ENCODE measurements around the gene NUP205.

Gene NUP205, protein sequence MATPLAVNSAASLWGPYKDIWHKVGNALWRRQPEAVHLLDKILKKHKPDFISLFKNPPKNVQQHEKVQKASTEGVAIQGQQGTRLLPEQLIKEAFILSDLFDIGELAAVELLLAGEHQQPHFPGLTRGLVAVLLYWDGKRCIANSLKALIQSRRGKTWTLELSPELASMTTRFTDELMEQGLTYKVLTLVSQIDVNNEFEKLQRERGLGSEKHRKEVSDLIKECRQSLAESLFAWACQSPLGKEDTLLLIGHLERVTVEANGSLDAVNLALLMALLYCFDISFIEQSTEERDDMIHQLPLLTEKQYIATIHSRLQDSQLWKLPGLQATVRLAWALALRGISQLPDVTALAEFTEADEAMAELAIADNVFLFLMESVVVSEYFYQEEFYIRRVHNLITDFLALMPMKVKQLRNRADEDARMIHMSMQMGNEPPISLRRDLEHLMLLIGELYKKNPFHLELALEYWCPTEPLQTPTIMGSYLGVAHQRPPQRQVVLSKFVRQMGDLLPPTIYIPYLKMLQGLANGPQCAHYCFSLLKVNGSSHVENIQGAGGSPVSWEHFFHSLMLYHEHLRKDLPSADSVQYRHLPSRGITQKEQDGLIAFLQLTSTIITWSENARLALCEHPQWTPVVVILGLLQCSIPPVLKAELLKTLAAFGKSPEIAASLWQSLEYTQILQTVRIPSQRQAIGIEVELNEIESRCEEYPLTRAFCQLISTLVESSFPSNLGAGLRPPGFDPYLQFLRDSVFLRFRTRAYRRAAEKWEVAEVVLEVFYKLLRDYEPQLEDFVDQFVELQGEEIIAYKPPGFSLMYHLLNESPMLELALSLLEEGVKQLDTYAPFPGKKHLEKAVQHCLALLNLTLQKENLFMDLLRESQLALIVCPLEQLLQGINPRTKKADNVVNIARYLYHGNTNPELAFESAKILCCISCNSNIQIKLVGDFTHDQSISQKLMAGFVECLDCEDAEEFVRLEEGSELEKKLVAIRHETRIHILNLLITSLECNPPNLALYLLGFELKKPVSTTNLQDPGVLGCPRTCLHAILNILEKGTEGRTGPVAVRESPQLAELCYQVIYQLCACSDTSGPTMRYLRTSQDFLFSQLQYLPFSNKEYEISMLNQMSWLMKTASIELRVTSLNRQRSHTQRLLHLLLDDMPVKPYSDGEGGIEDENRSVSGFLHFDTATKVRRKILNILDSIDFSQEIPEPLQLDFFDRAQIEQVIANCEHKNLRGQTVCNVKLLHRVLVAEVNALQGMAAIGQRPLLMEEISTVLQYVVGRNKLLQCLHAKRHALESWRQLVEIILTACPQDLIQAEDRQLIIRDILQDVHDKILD (N-terminal part only)

DNA sequence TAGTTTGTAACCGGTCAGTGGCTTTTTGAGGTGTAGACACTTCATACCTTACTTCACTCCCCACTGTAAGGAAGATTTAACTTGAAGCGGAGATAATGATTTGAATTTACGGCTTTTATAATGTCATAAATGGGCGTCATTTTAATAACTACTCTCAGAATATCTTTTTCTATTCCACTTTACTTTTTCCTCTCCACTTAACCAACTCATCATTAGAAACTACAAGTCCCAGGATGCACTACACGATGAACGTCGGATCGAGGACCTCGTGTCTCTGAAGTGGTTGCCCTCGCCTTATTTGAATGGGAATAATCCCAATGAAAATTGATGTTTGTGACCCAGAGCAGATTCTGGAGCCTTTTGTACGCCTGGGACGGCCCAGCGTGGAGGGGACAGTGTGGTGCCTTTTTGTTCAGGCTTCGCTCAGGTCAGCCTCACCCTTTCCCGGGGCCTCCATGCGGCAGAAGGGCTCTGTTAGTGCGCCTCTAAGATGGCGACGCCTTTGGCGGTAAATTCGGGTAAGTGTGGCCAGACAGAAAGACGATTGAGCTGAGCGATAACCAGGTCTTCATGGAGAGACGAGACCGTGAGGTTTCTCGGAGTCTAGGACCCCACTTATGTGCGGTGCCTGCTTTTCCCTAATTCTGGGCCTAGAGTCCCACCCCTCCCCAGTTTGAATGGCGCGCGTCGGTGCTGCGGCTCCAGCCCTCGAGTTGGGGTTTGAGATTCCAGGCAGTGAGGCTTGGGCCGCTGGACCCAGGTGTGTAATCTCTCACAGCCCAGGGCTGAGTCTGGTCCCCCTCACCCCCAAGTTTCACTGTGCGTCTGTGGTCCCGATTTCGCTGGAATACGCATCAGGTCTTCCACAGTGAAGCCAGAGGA, at the start of gene NUP205:
Gene NUP205 (plus strand): TSS at position 463 of the 882 bp plus-strand sequence. CDS start 28 bp downstream, at position 491.
- Histone ChIP-seq H3K9me3 (ENCODE audit: control insufficient read depth, low read length) (no peaks in the 10 kb centered on the region), H3K27me3 (ENCODE audit: control insufficient read depth, insufficient read depth, low read length) (no peaks in the 10 kb centered on the region), H3K36me3 (ENCODE audit: control insufficient read depth, insufficient read depth, low read length) (no peaks in the 10 kb centered on the region), H3K4me1 (ENCODE audit: control insufficient read depth, insufficient read depth, low read length) (no peaks in the 10 kb centered on the region), H3K4me3 (ENCODE audit: low read length) (peak within 1 kb of the TSS; percentile 75), H3K9ac (ENCODE audit: low read length) (peak within 1 kb of the TSS; percentile 87)

DNA sequence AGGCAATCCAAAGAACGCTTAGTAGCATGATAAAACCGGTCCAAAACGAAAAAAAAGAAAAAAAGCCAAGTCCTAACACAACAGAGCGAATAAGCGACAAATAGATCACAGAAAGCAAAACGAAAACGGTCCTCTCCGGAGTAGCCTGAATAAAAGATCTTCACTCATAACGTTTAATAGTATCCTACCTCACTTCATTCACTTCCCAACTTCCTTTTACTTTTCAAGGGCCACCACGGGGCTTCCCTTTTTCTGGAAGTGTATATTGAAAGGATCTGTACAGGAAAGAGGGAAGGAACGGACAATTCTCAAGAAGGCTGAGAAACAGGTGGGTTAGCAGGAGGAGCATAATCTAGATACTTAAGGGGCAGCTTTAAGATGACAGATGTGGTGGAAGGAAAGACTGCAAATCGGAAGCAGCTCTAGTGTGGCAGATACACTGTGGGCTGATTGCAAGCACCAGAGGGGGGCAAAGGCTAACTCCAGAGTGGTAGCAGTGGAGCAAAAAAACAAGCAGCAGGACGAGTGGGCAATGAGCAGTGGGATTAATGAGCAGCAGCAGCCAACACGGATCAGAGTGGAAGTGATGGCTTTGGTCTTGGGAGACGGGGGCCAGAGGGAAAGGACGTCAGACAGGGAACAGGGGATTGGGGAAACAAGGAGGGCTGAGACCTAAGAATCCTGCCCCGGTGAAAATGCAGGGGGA, 48.7 kb upstream of the NUP205 start:
- Histone ChIP-seq H3K4me1 (ENCODE audit: control insufficient read depth, insufficient read depth, low read length) (peaks cover 8% of the 10 kb centered on the region), H3K36me3 (ENCODE audit: control insufficient read depth, insufficient read depth, low read length) (no peaks in the 10 kb centered on the region), H3K9ac (ENCODE audit: low read length) (peak overlapping the region; percentile 98), H3K4me3 (ENCODE audit: low read length) (peak overlapping the region; percentile 90), H3K9me3 (ENCODE audit: control insufficient read depth, low read length) (no peaks in the 10 kb centered on the region), H3K27me3 (ENCODE audit: control insufficient read depth, insufficient read depth, low read length) (no peaks in the 10 kb centered on the region)

DNA sequence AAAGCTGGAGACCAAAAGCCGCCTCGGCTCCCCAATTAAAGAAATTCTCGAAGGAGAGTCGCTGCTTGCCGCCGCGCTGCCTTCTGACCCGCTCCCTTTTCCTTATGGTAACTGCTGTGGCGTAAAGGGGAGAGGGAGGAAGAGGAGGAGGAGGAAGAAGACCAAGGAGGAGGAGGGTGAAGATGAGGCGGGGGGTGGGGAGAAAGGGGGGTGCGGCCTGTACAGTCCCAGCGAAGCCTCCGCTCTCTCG, 48.2 kb upstream of the NUP205 start:
- Histone ChIP-seq H3K4me1 (ENCODE audit: control insufficient read depth, insufficient read depth, low read length) (peaks cover 8% of the 10 kb centered on the region), H3K36me3 (ENCODE audit: control insufficient read depth, insufficient read depth, low read length) (no peaks in the 10 kb centered on the region), H3K9ac (ENCODE audit: low read length) (peak overlapping the region; percentile 98), H3K4me3 (ENCODE audit: low read length) (peak overlapping the region; percentile 90), H3K9me3 (ENCODE audit: control insufficient read depth, low read length) (no peaks in the 10 kb centered on the region), H3K27me3 (ENCODE audit: control insufficient read depth, insufficient read depth, low read length) (no peaks in the 10 kb centered on the region)

DNA sequence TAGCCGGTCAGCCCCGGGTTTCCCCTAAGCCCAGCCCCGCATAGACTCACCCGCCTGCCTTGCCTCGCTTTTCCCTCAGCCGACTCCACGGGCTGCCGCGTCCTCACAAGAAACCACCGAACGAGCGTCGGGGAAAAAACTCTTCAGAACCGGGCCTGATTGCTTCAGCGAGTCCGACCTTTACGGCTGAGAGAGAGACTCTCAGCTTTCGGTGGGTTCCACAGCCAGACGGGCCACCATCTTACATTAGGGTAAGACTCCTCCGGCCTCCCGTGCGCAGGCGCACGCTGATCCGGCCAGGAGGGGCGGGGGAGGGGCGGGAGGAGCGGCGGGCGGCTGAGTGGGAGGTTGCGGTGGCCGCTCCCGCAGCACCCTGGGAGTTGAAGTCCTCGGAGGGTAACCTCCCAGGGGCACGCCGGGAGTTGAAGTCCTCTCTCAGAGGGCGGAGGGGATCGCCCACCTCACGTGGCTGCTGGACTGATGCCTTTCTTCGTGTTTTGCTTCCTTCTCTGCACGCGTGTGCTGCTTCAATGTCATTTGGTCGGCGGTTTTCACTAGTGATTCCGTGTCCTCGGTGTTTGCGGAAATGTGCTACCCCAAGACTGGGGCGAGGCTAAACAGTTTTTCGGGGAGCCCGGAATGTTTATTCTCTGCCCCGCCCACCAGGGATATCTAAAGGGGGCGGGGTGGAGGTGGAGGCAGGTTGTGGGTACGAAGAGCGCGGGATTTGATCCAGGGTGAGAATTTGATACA, 47.7 kb upstream of the NUP205 start, which contains the start of gene CNOT4:
Gene CNOT4 (minus strand): TSS at position 264 of the 753 bp plus-strand sequence. CDS start 71,771 bp downstream, outside the sequence.
- Histone ChIP-seq H3K4me3 (ENCODE audit: low read length) (peak within 1 kb of the TSS; percentile 90), H3K9ac (ENCODE audit: low read length) (peak within 1 kb of the TSS; percentile 98), H3K27me3 (ENCODE audit: control insufficient read depth, insufficient read depth, low read length) (no peaks in the 10 kb centered on the region), H3K4me1 (ENCODE audit: control insufficient read depth, insufficient read depth, low read length) (peaks cover 8% of the 10 kb centered on the region), H3K9me3 (ENCODE audit: control insufficient read depth, low read length) (no peaks in the 10 kb centered on the region), H3K36me3 (ENCODE audit: control insufficient read depth, insufficient read depth, low read length) (no peaks in the 10 kb centered on the region)

DNA sequence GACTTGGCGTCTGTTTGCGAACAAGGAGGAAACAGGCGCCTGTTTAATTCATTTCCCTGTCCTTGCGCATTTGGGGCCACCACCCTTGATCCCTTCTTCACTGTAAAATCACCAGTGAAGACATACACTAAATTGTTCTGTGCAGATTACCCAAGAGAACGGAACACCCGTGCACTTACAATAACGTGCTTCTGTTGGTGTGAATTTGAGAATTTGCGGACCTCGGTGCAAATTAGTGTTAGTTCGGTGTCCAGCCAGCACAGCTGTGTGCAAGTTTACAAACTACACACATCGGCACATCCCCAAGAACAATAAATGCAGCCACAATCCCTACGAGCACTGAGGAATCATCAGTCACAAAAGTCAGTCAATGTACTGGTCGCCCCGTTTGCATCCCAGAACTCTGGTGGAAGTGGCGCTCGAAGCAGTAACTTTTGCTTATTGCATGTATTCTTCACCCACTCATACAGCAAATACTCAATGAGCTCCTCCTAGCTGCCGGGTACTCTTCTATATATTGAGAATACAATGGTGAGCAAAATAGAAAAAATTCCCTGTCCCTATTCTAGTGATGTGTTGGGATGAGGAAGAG, 47.0 kb upstream of the NUP205 start:
- peak overlapping the region; percentile 90 for H3K4me3 ChIP-seq (ENCODE audit: low read length)
- no peaks in the 10 kb centered on the region for H3K36me3 ChIP-seq (ENCODE audit: control insufficient read depth, insufficient read depth, low read length)
- H3K9ac ChIP-seq (ENCODE audit: low read length), result peak overlapping the region; percentile 98
- peaks cover 8% of the 10 kb centered on the region for H3K4me1 ChIP-seq (ENCODE audit: control insufficient read depth, insufficient read depth, low read length)
- no peaks in the 10 kb centered on the region for H3K27me3 ChIP-seq (ENCODE audit: control insufficient read depth, insufficient read depth, low read length)
- no peaks in the 10 kb centered on the region for H3K9me3 ChIP-seq (ENCODE audit: control insufficient read depth, low read length)

DNA sequence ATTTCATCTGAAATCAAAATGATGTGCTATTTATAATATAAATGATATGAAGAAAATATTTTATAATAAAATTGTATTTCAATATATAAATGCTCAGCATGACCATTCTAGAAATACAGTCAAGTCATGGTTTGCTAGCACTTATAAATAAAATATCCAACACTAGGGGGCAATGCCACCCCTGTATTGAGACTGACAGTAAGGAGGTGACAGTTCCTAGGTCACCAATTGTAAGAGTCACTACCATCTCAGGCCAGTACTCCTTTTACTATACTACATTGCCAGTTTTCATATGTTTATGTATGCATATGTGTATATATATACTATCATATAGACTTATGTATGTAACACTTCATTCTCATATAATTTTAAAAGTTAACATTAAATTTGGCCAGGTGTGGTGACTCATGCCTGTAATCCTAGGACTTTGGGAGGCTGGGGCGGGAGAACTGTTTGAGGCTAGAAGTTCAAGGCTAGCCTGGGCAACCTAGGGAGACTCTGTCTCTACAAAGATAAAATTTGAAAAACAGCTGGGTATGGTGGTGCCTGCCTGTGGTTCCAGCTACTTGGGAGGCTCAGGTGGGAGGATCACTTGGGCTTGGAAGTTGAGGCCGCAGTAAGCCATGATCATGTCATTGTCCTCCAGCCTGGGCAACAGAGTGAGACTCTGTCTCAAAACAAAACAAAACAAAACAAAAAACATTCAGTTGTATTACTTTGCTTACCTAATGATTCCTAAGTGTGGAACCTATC, 45.4 kb upstream of the NUP205 start:
- H3K36me3 ChIP-seq (ENCODE audit: control insufficient read depth, insufficient read depth, low read length), result no peaks in the 10 kb centered on the region
- H3K4me1 ChIP-seq (ENCODE audit: control insufficient read depth, insufficient read depth, low read length), result peaks cover 8% of the 10 kb centered on the region
- no peak overlapping the region for H3K4me3 ChIP-seq (ENCODE audit: low read length)
- H3K9me3 ChIP-seq (ENCODE audit: control insufficient read depth, low read length), result no peaks in the 10 kb centered on the region
- no peak overlapping the region for H3K9ac ChIP-seq (ENCODE audit: low read length)
- H3K27me3 ChIP-seq (ENCODE audit: control insufficient read depth, insufficient read depth, low read length), result no peaks in the 10 kb centered on the region

DNA sequence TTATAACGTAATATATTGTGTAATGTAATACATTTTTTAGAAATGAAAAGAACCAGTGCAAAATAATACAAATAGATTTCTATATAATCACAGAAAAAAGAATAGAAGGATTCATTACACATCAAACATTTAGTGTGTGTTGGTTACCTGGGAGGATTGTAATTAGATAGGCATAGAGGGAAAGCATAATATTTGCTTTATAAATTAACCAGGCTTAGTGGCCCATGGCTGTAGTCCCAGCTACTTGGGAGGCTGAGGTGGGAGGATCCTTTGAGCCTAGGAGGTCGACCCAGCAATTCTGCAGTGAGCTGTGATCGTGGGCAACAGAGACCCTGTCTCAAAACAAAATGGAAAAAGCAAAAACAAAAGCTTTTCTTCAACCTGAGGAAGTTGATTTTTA, 42.9 kb upstream of the NUP205 start:
- Histone ChIP-seq H3K27me3 (ENCODE audit: control insufficient read depth, insufficient read depth, low read length) (no peaks in the 10 kb centered on the region), H3K36me3 (ENCODE audit: control insufficient read depth, insufficient read depth, low read length) (no peaks in the 10 kb centered on the region), H3K4me3 (ENCODE audit: low read length) (no peak overlapping the region), H3K9me3 (ENCODE audit: control insufficient read depth, low read length) (no peaks in the 10 kb centered on the region), H3K9ac (ENCODE audit: low read length) (no peak overlapping the region), H3K4me1 (ENCODE audit: control insufficient read depth, insufficient read depth, low read length) (no peaks in the 10 kb centered on the region)

DNA sequence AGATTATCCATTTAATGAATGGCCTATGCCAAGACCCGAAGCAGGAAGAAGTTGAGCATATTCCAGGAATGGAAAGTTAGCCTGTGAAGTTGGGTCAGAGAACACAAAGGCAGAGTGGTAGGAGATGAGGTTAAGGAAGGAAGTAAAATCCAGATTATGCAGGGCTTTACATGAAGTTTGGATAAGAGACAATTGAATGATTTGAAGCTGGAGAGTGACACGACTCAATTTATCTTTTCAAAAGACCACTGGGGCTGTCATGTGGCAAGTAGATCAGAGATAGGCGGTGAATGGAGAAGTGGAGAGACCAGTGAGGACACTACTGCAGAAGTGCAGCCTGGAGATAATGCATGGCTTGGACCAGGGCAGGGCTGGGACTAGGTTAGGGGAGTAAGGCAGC, 40.7 kb upstream of the NUP205 start:
- Histone ChIP-seq H3K36me3 (ENCODE audit: control insufficient read depth, insufficient read depth, low read length) (no peaks in the 10 kb centered on the region), H3K9me3 (ENCODE audit: control insufficient read depth, low read length) (no peaks in the 10 kb centered on the region), H3K4me3 (ENCODE audit: low read length) (no peak overlapping the region), H3K9ac (ENCODE audit: low read length) (no peak overlapping the region), H3K27me3 (ENCODE audit: control insufficient read depth, insufficient read depth, low read length) (no peaks in the 10 kb centered on the region), H3K4me1 (ENCODE audit: control insufficient read depth, insufficient read depth, low read length) (no peaks in the 10 kb centered on the region)

DNA sequence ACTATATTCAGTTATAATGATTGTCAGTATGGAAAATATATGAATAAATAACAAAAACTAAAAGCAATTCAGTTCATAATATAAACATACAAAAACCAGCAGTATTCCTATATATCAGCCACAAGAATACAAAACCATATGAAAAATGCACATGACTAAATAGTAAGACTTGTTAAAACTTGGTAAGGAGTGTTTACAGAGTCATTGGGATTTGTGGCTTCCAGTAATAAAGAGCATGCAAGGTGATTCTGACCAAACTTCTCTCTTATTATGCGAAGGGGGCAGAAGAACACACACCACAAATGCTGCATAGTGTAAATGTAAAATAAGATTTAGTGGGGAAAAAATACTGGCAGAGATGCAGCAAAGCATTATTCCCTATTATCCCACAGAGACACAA, 39.0 kb upstream of the NUP205 start:
- H3K4me3 ChIP-seq (ENCODE audit: low read length), result no peak overlapping the region
- H3K36me3 ChIP-seq (ENCODE audit: control insufficient read depth, insufficient read depth, low read length), result no peaks in the 10 kb centered on the region
- no peaks in the 10 kb centered on the region for H3K27me3 ChIP-seq (ENCODE audit: control insufficient read depth, insufficient read depth, low read length)
- no peak overlapping the region for H3K9ac ChIP-seq (ENCODE audit: low read length)
- no peaks in the 10 kb centered on the region for H3K4me1 ChIP-seq (ENCODE audit: control insufficient read depth, insufficient read depth, low read length)
- H3K9me3 ChIP-seq (ENCODE audit: control insufficient read depth, low read length), result no peaks in the 10 kb centered on the region
